ENCODE data around the gene FLYWCH1.
"Not testable (repeated sequence)": the region's sequence is repeated elsewhere in the genome, so short reads cannot be mapped to it uniquely, and the experiment has no call there.

Gene FLYWCH1

DNA sequence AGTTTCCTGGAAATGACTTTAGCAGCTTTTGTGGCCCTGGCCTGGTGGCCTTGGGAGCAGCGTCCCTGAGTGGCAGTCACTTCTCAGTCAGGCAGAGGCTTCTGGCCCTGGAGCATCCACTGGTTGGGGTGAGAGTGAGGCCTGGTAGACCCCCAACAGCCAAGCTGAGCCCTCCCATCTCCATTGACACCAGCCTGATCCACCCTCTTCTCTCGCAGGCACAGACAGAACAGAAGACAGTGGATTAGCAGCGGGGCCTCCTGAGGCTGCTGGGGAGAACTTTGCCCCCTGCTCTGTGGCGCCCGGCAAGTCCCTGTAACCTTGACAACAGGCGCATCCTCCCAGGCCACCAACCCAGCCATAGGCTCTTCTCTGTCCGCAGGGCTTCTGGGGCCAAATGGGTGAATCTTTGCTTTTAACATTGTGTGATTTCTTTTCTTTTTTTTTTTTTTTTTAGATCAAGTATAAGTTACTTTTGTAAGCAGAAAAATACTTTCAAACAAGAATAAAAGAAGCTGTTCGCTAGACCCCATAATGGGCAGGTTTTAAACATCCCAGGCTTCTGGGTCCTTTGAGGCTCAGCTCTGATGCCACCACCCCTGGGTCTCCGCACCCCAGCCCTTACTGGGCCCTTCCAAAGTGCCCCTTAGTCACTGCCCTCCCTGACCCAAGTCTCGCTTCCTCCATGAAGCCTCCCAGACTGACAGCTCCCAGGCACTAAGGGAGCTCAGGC lies 12.7 kb upstream of the FLYWCH1 start:
- no peak for DNase-seq (ENCODE audit: low read depth in 1 of 2, low spot score in 1 of 2)

DNA sequence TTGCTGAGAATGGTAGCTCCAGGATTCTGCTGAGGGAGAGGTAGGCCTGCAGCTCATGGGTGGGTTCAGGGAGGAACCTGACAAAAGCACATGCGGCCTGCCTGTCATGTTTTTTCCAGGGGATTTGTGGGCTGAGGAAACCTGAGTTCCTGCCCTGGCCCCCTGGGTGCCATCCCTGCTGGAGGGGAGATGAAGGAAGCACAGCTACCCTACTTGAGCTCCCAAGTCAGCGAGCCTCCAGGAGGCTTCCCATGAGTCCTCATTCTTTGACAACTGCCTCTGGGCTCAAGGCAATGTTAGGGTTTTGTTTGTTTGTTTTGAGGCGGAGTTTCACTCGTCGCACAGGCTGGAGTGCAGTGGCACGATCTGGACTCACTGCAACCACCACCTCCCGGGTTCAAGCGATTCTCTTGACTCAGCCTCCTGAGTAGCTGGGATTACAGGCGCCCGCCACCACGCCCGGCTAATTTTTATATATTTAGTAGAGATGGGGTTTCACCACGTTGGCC lies 12.1 kb upstream of the FLYWCH1 start:
- DNase-seq (ENCODE audit: low read depth in 1 of 2, low spot score in 1 of 2), result no peak

GRCh38 chr16:2900526-2901075 lies 11.1 kb upstream of the FLYWCH1 start:
- DNase-seq (ENCODE audit: low read depth in 1 of 2, low spot score in 1 of 2), result no peak

- no peak for DNase-seq (ENCODE audit: low read depth in 1 of 2, low spot score in 1 of 2)
These were observed 9.2 kb upstream of the FLYWCH1 start for GRCh38 chr16:2902337-2903130.

GRCh38 chr16:2904100-2904921 lies 7.4 kb upstream of the FLYWCH1 start:
- peak; percentile 60 to 65 for DNase-seq (ENCODE audit: low read depth in 1 of 2, low spot score in 1 of 2)

DNA sequence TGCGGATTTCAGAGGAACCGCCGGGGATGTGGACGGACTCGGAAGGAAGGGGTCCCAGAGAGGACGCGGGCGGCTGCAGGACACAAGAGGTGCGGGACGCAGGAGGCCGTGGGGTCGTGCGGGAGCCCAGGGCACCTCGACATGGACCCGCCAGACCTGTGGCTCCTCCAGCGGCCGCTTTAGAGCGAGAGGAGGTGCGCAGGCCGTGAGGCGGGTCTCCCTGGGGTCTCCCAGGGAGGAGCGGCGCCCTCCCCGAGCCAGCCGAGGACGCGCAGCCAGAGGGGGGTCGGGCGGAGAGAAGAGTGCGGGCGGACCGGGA lies 6.8 kb upstream of the FLYWCH1 start:
- DNase-seq (ENCODE audit: low read depth in 1 of 2, low spot score in 1 of 2), result peak in 1 of 2 donors; percentile 13

GRCh38 chr16:2905241-2905987 lies 6.3 kb upstream of the FLYWCH1 start:
- peak; percentile 77 to 91 for DNase-seq (ENCODE audit: low read depth in 1 of 2, low spot score in 1 of 2)

DNA sequence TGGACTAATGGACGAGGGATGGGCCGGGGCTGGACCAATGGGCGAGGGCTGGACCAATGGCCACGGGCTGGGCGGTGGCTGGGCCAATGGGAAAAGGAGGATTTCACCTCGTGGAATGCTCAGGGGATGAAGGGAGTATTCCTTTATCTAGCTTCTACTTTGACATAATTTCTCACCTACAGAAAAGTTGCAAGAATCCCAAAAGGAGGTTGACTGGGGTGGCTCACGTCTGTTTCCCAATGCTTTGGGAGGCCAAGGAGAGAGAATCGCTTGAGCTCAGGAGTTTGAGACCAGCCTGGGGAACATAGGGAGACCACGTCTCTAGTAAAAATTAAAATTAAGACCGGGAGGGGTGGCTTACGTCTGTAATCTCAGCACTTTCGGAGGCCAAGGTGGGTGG lies 5.7 kb upstream of the FLYWCH1 start:
- no peak for DNase-seq (ENCODE audit: low read depth in 1 of 2, low spot score in 1 of 2)

DNA sequence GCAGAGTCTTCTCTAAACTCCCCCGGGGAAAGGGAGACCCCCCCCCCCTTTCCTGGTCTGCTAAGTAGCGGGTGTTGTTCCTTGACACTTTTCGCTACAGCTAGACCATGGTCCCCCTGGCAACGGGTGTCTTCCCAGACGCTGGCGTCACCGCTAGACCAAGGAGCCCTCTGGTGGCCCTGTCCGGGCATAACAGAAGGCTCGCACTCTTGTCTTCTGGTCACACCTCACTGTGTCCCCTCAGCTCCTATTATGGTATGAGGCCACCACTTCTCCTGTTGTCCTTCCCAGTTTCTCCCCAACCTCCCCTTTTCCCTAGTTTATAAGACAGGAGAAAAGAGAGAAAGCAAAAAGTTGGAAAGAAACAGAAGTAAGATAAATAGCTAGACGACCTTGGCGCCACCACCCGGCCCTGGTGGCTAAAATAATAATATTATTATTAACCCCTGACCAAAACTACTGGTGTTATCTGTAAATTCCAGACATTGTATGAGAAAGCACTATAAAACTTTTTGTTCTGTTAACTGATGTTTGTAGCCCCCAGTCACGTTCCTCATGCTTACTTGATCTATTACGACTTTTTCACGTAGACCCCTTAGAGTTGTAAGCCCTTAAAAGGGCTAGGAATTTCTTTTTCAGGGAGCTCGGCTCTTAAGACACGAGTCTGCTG lies 4.5 kb upstream of the FLYWCH1 start:
- not testable (repeated sequence) for DNase-seq (ENCODE audit: low read depth in 1 of 2, low spot score in 1 of 2)

DNA sequence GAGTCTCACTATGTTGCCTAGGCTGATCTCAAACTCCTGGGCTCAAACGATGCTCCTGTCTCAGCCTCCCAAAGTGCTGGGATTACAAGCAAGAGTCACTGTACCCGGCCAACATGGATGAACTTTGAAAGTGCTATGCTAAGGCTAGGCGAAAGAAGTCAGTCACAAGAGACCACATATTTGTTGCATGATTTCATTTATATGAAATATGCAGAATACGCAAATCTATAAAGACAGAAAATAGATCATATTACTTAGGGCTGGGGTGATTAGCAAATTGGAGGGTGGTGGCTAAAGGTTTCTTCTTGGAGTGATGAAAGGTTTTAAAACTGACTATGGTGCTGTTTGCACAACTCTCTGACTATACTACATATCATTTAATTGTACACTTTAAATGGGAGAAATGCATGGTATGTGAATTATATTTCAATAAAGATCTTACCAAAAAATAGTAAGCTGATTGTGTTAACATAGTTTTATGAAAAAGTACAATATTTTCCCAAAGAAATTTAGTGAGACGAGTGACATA lies 1.2 kb upstream of the FLYWCH1 start:
- no peak for DNase-seq (ENCODE audit: low read depth in 1 of 2, low spot score in 1 of 2)

DNA sequence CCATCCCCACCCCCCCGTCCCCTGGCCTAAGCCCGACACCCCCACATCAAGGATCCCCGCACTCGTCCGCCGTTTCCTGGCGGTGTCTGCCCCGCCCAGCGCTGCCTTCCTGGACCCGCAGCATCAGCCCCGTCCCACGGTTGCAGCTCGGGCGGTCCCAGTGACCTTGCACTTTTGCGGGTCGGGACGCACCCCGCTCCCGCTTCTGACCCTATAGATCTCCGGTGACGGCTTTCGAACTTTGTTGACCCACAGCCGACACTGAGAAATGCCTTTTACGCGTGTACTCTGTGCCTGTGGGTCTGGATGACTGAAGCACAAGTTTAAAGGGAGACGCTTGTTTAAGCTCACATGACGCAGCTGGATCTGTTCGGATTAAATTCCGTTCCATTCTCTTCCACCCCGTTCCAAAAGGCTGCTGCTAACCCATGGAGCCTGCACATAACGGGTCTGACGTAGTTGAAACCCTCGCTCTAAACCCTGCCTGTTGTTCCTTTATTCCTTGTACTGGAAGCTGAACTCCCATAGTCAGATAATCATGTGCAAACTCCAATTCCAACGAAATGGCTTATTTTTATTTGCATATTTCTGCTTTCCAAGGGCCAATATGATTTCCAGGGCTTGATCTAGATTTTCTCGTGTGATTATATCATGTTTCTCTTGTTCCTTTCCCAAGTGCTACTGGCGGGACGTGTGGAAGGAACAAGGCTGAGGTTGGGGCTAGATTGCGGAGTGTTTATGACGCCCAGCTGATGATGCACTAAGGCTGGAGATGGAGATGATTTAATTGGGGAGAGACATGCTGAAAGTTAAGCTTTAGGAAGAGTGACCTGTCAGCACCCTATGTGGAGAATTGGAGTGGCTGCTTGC lies 834 bp downstream of the FLYWCH1 start:
- DNase-seq (ENCODE audit: low read depth in 1 of 2, low spot score in 1 of 2), result peak in 1 of 2 donors; percentile 9

DNA sequence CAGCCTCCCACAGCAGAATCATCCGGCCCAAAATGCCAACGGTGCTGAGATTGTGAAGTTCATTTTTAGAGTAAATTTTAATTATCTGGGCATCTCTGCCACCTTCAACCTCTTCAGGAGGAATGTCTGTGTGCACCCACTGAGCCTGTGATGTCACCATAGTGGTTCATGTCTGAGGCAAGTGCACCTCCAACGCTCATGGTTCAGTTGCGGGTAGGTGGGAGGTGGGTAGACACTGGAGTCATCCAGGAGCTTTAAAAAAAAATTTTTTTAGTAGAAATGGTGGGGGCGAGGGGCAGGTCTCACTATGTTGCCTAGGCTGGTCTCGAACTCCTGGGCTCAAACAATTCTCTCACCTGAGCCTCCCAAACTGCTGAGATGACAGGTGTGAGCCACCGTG lies 1.9 kb downstream of the FLYWCH1 start:
- no peak for DNase-seq (ENCODE audit: low read depth in 1 of 2, low spot score in 1 of 2)

DNA sequence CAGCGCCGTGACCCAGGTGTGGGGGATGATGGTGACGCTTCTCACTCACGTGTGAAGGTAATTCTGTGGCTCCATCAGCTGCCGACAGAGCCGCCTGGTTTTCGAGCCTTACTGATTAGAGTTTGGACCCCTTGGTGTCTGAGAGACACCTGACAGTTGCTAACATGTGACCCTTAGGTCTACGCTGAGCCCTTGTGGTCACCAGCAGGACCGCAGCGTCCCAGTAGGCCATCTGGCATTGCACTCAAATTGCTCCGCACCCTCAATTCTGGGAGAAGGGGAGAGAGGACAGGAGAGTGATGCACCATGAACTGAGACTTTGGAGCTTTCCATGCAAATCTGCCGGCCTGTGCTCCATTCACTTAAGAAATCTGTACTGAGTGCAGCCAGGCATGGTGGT lies 2.5 kb downstream of the FLYWCH1 start:
- DNase-seq (ENCODE audit: low read depth in 1 of 2, low spot score in 1 of 2), result no peak

- DNase-seq (ENCODE audit: low read depth in 1 of 2, low spot score in 1 of 2), result no peak
These were observed 3.6 kb downstream of the FLYWCH1 start for GRCh38 chr16:2915196-2915929.

GRCh38 chr16:2919511-2920255 lies 8.0 kb downstream of the FLYWCH1 start:
- peak; percentile 35 to 52 for DNase-seq (ENCODE audit: low read depth in 1 of 2, low spot score in 1 of 2)

- DNase-seq (ENCODE audit: low read depth in 1 of 2, low spot score in 1 of 2), result no peak
These were observed 11.8 kb downstream of the FLYWCH1 start for GRCh38 chr16:2923481-2923880.

Data from activated CD4-positive, alpha-beta T cell treated with anti-CD3 and anti-CD28 coated beads, Interleukin-2, amount 50 U/mL, for 24 hours (primary cell).